Activated CD8-positive, alpha-beta memory T cell treated with anti-CD3 and anti-CD28 coated beads for 36 hours (primary cell): ENCODE results near the gene BOLA1. TPM values are rescaled to one million over a fixed set of nuclear protein-coding genes. Genes with fewer than 3 reads are reported as not detected.

Experiments used
- CTCF ChIA-PET: fragments of 350-600 bp; sonication (Branson Sonifier 250); formaldehyde crosslinking; loops from one replicate; lab custom pipeline; 2021; ENCODE audit warnings: antibody characterized with exemption; lab: Charles Lee
- POLR2A ChIA-PET: fragments of 350-600 bp; sonication (Branson Sonifier 250); formaldehyde crosslinking; loops from one replicate; lab custom pipeline; 2021; ENCODE audit warnings: antibody characterized with exemption; lab: Charles Lee
- total RNA-seq, 2 experiments: library from RNA; stranded (reverse); gene quantifications; one replicate each; pipeline ENCODE4 v1.2.3, GENCODE V29; 2021

The BOLA1 gene
- total RNA-seq, 2 experiments from 2014 or later: 28.1 TPM

- POLR2A ChIA-PET: no interaction called here
- CTCF ChIA-PET: no interaction called here
Measured at GRCh38 chr1:149923626-149924025, 24.3 kb downstream of the BOLA1 start.

GRCh38 chr1:149925345-149925744, 26.0 kb downstream of the BOLA1 start:
- POLR2A ChIA-PET: no interaction called here
- CTCF ChIA-PET: no interaction called here

- ChIA-PET POLR2A (no interaction called here), CTCF (no interaction called here)
Measured at GRCh38 chr1:149925751-149926150, 26.4 kb downstream of the BOLA1 start.

GRCh38 chr1:149926296-149926695, 26.9 kb downstream of the BOLA1 start:
- CTCF ChIA-PET: no interaction called here

GRCh38 chr1:149927056-149927562, 27.7 kb downstream of the BOLA1 start:
- POLR2A ChIA-PET: no interaction called here
- CTCF ChIA-PET: no interaction called here

More at GRCh38 chr1:149926296-149926695, 26.9 kb downstream of the BOLA1 start:
- POLR2A ChIA-PET: no interaction called here

- ChIA-PET POLR2A (interaction anchor here (0.6 to 1.1 kb wide), 4 partner anchors 11 to 256 kb away, joined by 3 to 13 read pairs (median 4); a partner anchor contains a TSS), CTCF (interaction anchor here (1.0 kb wide), 1 partner anchor 40 kb away, joined by 3 read pairs; a partner anchor contains a TSS)
Measured at GRCh38 chr1:149927563-149928400, 28.4 kb downstream of the BOLA1 start, which contains the start of gene SF3B4. TSS of gene SF3B4 (minus strand) at chr1:149927803. CDS start at chr1:149927759, 44 bp downstream.

GRCh38 chr1:149928401-149928724, 29.0 kb downstream of the BOLA1 start:
- POLR2A ChIA-PET: interaction anchor here (0.8 to 1.1 kb wide), 3 partner anchors 11 to 41 kb away, joined by 3 to 13 read pairs (median 3); a partner anchor contains a TSS
- CTCF ChIA-PET: interaction anchor here (1.0 kb wide), 1 partner anchor 40 kb away, joined by 3 read pairs; a partner anchor contains a TSS

GRCh38 chr1:149929856-149930255, 30.5 kb downstream of the BOLA1 start:
- ChIA-PET CTCF (no interaction called here), POLR2A (interaction anchor here (0.8 kb wide), 1 partner anchor 9 kb away, joined by 4 read pairs; no protein-coding TSS in a partner anchor)

- ChIA-PET CTCF (no interaction called here), POLR2A (interaction anchor here (1.5 kb wide), 1 partner anchor 43 kb away, joined by 3 read pairs; a partner anchor contains a TSS)
Measured at GRCh38 chr1:149931212-149931790, 31.9 kb downstream of the BOLA1 start.

- CTCF ChIA-PET: no interaction called here
- POLR2A ChIA-PET: interaction anchor here (1.5 kb wide), 1 partner anchor 44 kb away, joined by 3 read pairs; a partner anchor contains a TSS
Measured at GRCh38 chr1:149932474-149932873, 33.1 kb downstream of the BOLA1 start.

- POLR2A ChIA-PET: no interaction called here
- CTCF ChIA-PET: interaction anchor here (0.7 kb wide), 1 partner anchor 239 kb away, joined by 3 read pairs; no protein-coding TSS in a partner anchor
Measured at GRCh38 chr1:149933208-149933607, 33.8 kb downstream of the BOLA1 start.

GRCh38 chr1:149934356-149934755, 35.0 kb downstream of the BOLA1 start:
- ChIA-PET POLR2A (no interaction called here), CTCF (no interaction called here)

- CTCF ChIA-PET: no interaction called here
- POLR2A ChIA-PET: no interaction called here
Measured at GRCh38 chr1:149936170-149936991, 37.0 kb downstream of the BOLA1 start, which contains the start of gene MTMR11. TSS of gene MTMR11 (minus strand) at chr1:149936879. CDS start at chr1:149936647, 232 bp downstream.

- POLR2A ChIA-PET: interaction anchor here (1.2 kb wide), 1 partner anchor 50 kb away, joined by 6 read pairs; a partner anchor contains a TSS
- CTCF ChIA-PET: no interaction called here
Measured at GRCh38 chr1:149936992-149937705, 37.8 kb downstream of the BOLA1 start.

GRCh38 chr1:149937759-149938158, 38.4 kb downstream of the BOLA1 start:
- ChIA-PET CTCF (interaction anchor here (1.5 kb wide), 1 partner anchor 38 kb away, joined by 3 read pairs; no protein-coding TSS in a partner anchor), POLR2A (interaction anchor here (1.0 to 1.2 kb wide), 2 partner anchors 50 to 249 kb away, joined by 3 to 6 read pairs; a partner anchor contains a TSS)

GRCh38 chr1:149938668-149939003, 39.3 kb downstream of the BOLA1 start:
- CTCF ChIA-PET: interaction anchor here (1.5 kb wide), 1 partner anchor 39 kb away, joined by 3 read pairs; no protein-coding TSS in a partner anchor
- POLR2A ChIA-PET: interaction anchor here (0.8 to 1.0 kb wide), 4 partner anchors 9 to 248 kb away, joined by 3 to 4 read pairs (median 3); no protein-coding TSS in a partner anchor

GRCh38 chr1:149940427-149940826, 41.1 kb downstream of the BOLA1 start:
- POLR2A ChIA-PET: no interaction called here
- CTCF ChIA-PET: no interaction called here

- POLR2A ChIA-PET: no interaction called here
- CTCF ChIA-PET: no interaction called here
Measured at GRCh38 chr1:149942207-149942606, 42.8 kb downstream of the BOLA1 start.
